Stimulated activated naive B cell treated with anti-CD40 and anti-IgM and Interleukin-4, amounts not matched to agents 10 μg/mL and 1 μg/mL and 100 μg/mL, for 72 hours (primary cell): ENCODE data around the gene NACAD.

Experiments used
- ATAC-seq, 2 donors: fragments of 150-1000 bp; cut with Tn5 transposase; replicated peaks; 2 replicates each; pipeline ENCODE4 v1.10.0; 2021; ENCODE audit warnings: moderate library complexity in 1 of 2
- DNase-seq: peaks from one replicate; pipeline ENCODE4 v3.0.0; 2021
- H3K27ac Mint-ChIP-seq: one replicate; pipeline ENCODE4 v1.8.0; 2022; ENCODE audit warnings: mild to moderate bottlenecking, mixed read lengths
- H3K27me3 Mint-ChIP-seq, 2 donors: one replicate each; pipeline ENCODE4 v1.8.0; 2022; ENCODE audit warnings: mixed read lengths in 2 of 2
- H3K36me3 Mint-ChIP-seq, 2 donors: one replicate each; pipeline ENCODE4 v1.8.0; 2022; ENCODE audit warnings: mixed read lengths in 2 of 2, mild to moderate bottlenecking in 1 of 2
- H3K4me1 Mint-ChIP-seq, 2 donors: one replicate each; pipeline ENCODE4 v1.8.0; 2022; ENCODE audit warnings: mixed read lengths in 2 of 2, mild to moderate bottlenecking in 1 of 2
- H3K4me3 Mint-ChIP-seq, 2 donors: one replicate each; pipeline ENCODE4 v1.8.0; 2022; ENCODE audit warnings: mild to moderate bottlenecking in 2 of 2, mixed read lengths in 2 of 2, moderate library complexity in 1 of 2
- H3K9me3 Mint-ChIP-seq, 2 donors: one replicate each; pipeline ENCODE4 v1.8.0; 2022; ENCODE audit warnings: mixed read lengths in 2 of 2, mild to moderate bottlenecking in 1 of 2

Gene NACAD

GRCh38 chr7:45031829-45032228 lies 56.9 kb downstream of the NACAD start:
- no peak for DNase-seq
- no peak overlapping the region for H3K27ac Mint-ChIP-seq

More at GRCh38 chr7:45031829-45032228, 56.9 kb downstream of the NACAD start:
- Mint-ChIP-seq H3K36me3 (peaks cover 46 to 59% of the 10 kb centered on the region in 2 donors), H3K4me1 (peaks cover 52 to 88% of the 10 kb centered on the region in 2 donors), H3K9me3 (no peaks in the 10 kb centered on the region), H3K27me3 (no peaks in the 10 kb centered on the region), H3K4me3 (no peak overlapping the region)
- no peak for ATAC-seq
